K562 (cell line): ENCODE results near the gene GOLT1A. TPM values are rescaled to one million over a fixed set of nuclear protein-coding genes. Genes with fewer than 3 reads are reported as not detected.

ENCODE experiments used
- ATAC-seq: fragments of 200-7000 bp; cut with Tn5 transposase; 3 replicates; pipeline ENCODE4 v1.9.1; 2020; ENCODE audit warnings: moderate library complexity
- BruUV-seq: library from RNA; stranded (reverse); fragments of 400-500 nt; replicated peaks from 2 replicates; lab custom pipeline; 2021; lab: Mats Ljungman, UMichigan
- CTCF ChIA-PET: fragments of 300-600 bp; formaldehyde crosslinking; extraction: SDS; loops from one replicate; lab custom pipeline; 2021; ENCODE audit warnings: low intra/inter-chr PET ratio; lab: Yijun Ruan, JAX
- POLR2A ChIA-PET: fragments of 300-600, 350-650 bp; sonication (Branson Sonifier 250); formaldehyde crosslinking; extraction: SDS; loops from one replicate; lab custom pipeline; 2021; ENCODE audit warnings: antibody characterized with exemption, inconsistent platforms; lab: Yijun Ruan, JAX
- DNase-seq, 4 experiments: peaks; one replicate each; pipeline versions ENCODE4 v3.0.0 to v3.0.0-alpha.2; 2011 to 2018; ENCODE audit warnings: low spot score in 3 of 4, mixed read lengths in 3 of 4; ENCODE audit errors: extremely low read depth in 1 of 4
- FAIRE-seq: peaks from 2 replicates; lab custom pipeline; 2011; peaks lifted over from hg19 to GRCh38; lab: Jason Lieb, UNC
- H2AFZ ChIP-seq: 2 replicates; pipeline ENCODE4 v1.6.0; 2011; ENCODE audit warnings: low read depth, low read length, control low read depth, inconsistent platforms
- H3K27ac ChIP-seq: fragments of 200-600 bp; 3 replicates; pipeline ENCODE4 v1.8.0; 2011; ENCODE audit warnings: low read depth, mild to moderate bottlenecking, control low read depth, inconsistent platforms, low read length, moderate library complexity, mixed read lengths; ENCODE audit errors: extremely low read depth
- H3K27me3 ChIP-seq, 2 experiments: fragments of 300-600 bp in 1 of 2; 2 replicates in 1 of 2; 3 replicates in 1 of 2; pipeline versions ENCODE4 v1.6.0 to v1.8.0; 2011; ENCODE audit warnings: inconsistent platforms in 2 of 2, low read length in 2 of 2, mild to moderate bottlenecking in 1 of 2, mixed read lengths in 1 of 2, moderate library complexity in 1 of 2; ENCODE audit not compliant: control insufficient read depth in 2 of 2, insufficient read depth in 2 of 2
- H3K36me3 ChIP-seq: fragments of 300-600 bp; 3 replicates; pipeline ENCODE4 v1.8.0; 2011; ENCODE audit warnings: mild to moderate bottlenecking, low read length, inconsistent platforms; ENCODE audit not compliant: control insufficient read depth, insufficient read depth
- H3K4me1 ChIP-seq, 2 experiments: fragments of 200-600 bp in 1 of 2; replicated peaks in 1 of 2; 2 replicates in 1 of 2; 3 replicates in 1 of 2; pipeline versions ENCODE4 v1.5.1 to v1.8.0; 2011; ENCODE audit warnings: inconsistent platforms in 2 of 2, low read length in 2 of 2, mild to moderate bottlenecking in 1 of 2, mixed read lengths in 1 of 2, moderate library complexity in 1 of 2; ENCODE audit not compliant: control insufficient read depth in 2 of 2, insufficient read depth in 2 of 2
- H3K4me2 ChIP-seq: 2 replicates; pipeline ENCODE4 v1.6.1; 2011; ENCODE audit warnings: low read length, control low read depth, inconsistent platforms, mixed read lengths; ENCODE audit not compliant: insufficient read depth
- H3K4me3 ChIP-seq: fragments of 200-600 bp; sonication (generic), shearing (Covaris generic); 2 replicates; pipeline ENCODE4 v1.5.1; 2016; ENCODE audit warnings: control low read depth, inconsistent platforms
- H3K79me2 ChIP-seq: fragments of 200-600 bp; 3 replicates; pipeline ENCODE4 v1.8.0; 2011; ENCODE audit warnings: low read length, inconsistent platforms; ENCODE audit not compliant: control insufficient read depth, insufficient read depth
- H3K9ac ChIP-seq, 2 experiments: 2 replicates each; pipeline versions ENCODE4 v1.6.0 to v1.6.1; 2011; ENCODE audit warnings: low read depth in 2 of 2, low read length in 2 of 2, control low read depth in 1 of 2, inconsistent platforms in 1 of 2, mild to moderate bottlenecking in 1 of 2, mixed read lengths in 1 of 2; ENCODE audit not compliant: insufficient read depth in 1 of 2
- H3K9me1 ChIP-seq: one replicate; pipeline ENCODE4 v1.6.0; 2011; ENCODE audit warnings: inconsistent platforms, mild to moderate bottlenecking, low read length, moderate library complexity; ENCODE audit not compliant: control insufficient read depth, insufficient read depth
- H3K9me3 ChIP-seq: replicated peaks from 2 replicates; pipeline ENCODE4 v1.5.1; 2011; ENCODE audit warnings: low read depth, low read length, inconsistent platforms; ENCODE audit not compliant: control insufficient read depth, insufficient read depth
- H4K20me1 ChIP-seq: replicated peaks from 2 replicates; pipeline ENCODE4 v1.6.1; 2011; ENCODE audit warnings: low read length, inconsistent platforms, mixed read lengths; ENCODE audit not compliant: control insufficient read depth, insufficient read depth
- ATF1 ChIP-seq, 2 experiments: fragments of 450-650 bp in 1 of 2; IDR thresholded peaks; 2 replicates each; pipeline ENCODE4 v1.6.1; 2016; ENCODE audit warnings: missing compliant biosample characterization in 1 of 2, missing genetic modification characterization in 1 of 2
- FOXJ3 ChIP-seq: sonication (generic); formaldehyde crosslinking; IDR thresholded peaks from 2 replicates; pipeline ENCODE4 v1.4.0; 2020; ENCODE audit warnings: mild to moderate bottlenecking, missing genetic modification reagents
- FOXK2 ChIP-seq, 2 experiments: fragments of 450-650 bp; IDR thresholded peaks in 1 of 2; conservative IDR thresholded peaks in 1 of 2; 2 replicates each; pipeline ENCODE4 v1.6.1; 2016; ENCODE audit warnings: low read depth in 2 of 2, mild to moderate bottlenecking in 1 of 2
- FOXP4 ChIP-seq: sonication (generic); formaldehyde crosslinking; IDR thresholded peaks from 2 replicates; pipeline ENCODE4 v1.8.0; 2022; ENCODE audit warnings: mild to moderate bottlenecking, missing genetic modification reagents, borderline replicate concordance
- HSF4 ChIP-seq: fragments of 250-450 bp; sonication (Bioruptor Pico); IDR thresholded peaks from 2 replicates; pipeline ENCODE4 v2.1.2; 2022; ENCODE audit warnings: mild to moderate bottlenecking, moderate library complexity, borderline replicate concordance
- MBD2 ChIP-seq: sonication (generic); IDR thresholded peaks from 2 replicates; pipeline ENCODE4 v1.6.1; 2016; ENCODE audit warnings: low read depth, borderline replicate concordance
- MYNN ChIP-seq, 2 experiments: sonication (generic); formaldehyde crosslinking in 1 of 2; IDR thresholded peaks; 2 replicates each; pipeline versions ENCODE4 v1.5.0 to v1.6.1; 2016 to 2020; ENCODE audit warnings: antibody characterized with exemption in 1 of 2, missing genetic modification reagents in 1 of 2
- SAFB2 ChIP-seq: fragments of 200-400 bp; formaldehyde crosslinking; IDR thresholded peaks from 2 replicates; pipeline ENCODE4 v1.6.1; 2018; ENCODE audit warnings: borderline replicate concordance, low read length, low read depth, moderate library complexity; ENCODE audit not compliant: severe bottlenecking
- SNIP1 ChIP-seq: fragments of 450-650 bp; IDR thresholded peaks from 2 replicates; pipeline ENCODE4 v1.7.1; 2017; ENCODE audit warnings: low read depth, mild to moderate bottlenecking
- SPI1 ChIP-seq: IDR thresholded peaks from 2 replicates; pipeline ENCODE4 v1.6.1; 2011; ENCODE audit warnings: low read depth, low read length, control low read depth, borderline replicate concordance
- TAF15 ChIP-seq: fragments of 200-400 bp; formaldehyde crosslinking; IDR thresholded peaks from 2 replicates; pipeline ENCODE4 v1.6.1; 2017; ENCODE audit warnings: mild to moderate bottlenecking, low read depth, low read length, moderate library complexity
- TEAD4 ChIP-seq, 2 experiments: sonication (generic) in 1 of 2; formaldehyde crosslinking in 1 of 2; IDR thresholded peaks; 2 replicates each; pipeline versions ENCODE4 v1.6.1 to v1.8.0; 2012 to 2022; ENCODE audit warnings: borderline replicate concordance in 1 of 2, inconsistent platforms in 1 of 2, low read length in 1 of 2, mild to moderate bottlenecking in 1 of 2, missing genetic modification reagents in 1 of 2
- U2AF1 ChIP-seq: fragments of 200-400 bp; formaldehyde crosslinking; optimal IDR thresholded peaks from 2 replicates; pipeline ENCODE3; 2017; ENCODE audit warnings: mild to moderate bottlenecking, low read depth, low read length, moderate library complexity
- ZNF224 ChIP-seq: sonication (generic); formaldehyde crosslinking; IDR thresholded peaks from 2 replicates; pipeline ENCODE4 v1.8.0; 2022; ENCODE audit warnings: mild to moderate bottlenecking, missing genetic modification reagents
- ZNF324 ChIP-seq: fragments of 250-450 bp; sonication (Bioruptor Pico); IDR thresholded peaks from 2 replicates; pipeline ENCODE4 v1.4.0; 2020; ENCODE audit warnings: mild to moderate bottlenecking
- ZNF507 ChIP-seq: conservative IDR thresholded peaks from 2 replicates; pipeline ENCODE4 v1.6.1; 2017; ENCODE audit warnings: missing genetic modification characterization, missing compliant biosample characterization
- WGBS: fragments of 100-300 bp; shearing (Covaris generic); methylation state at CpG from one replicate; pipeline ENCODE4 v1.1.6; 2016; ENCODE audit warnings: low coverage, mixed read lengths; ENCODE audit not compliant: insufficient coverage; ENCODE audit errors: missing lambda C conversion rate; 5-methylcytosine and 5-hydroxymethylcytosine counted together
- in situ Hi-C: fragments of 300-500 bp; cut with MboI; formaldehyde crosslinking; loops from 4 replicates; pipeline ENCODE4 v1.15.0; 2018; ENCODE audit warnings: inconsistent platforms, mixed read lengths
- intact Hi-C: fragments of 100-400 bp; cut with micrococcal nuclease; formaldehyde crosslinking; loops from 2 replicates; pipeline ENCODE4 v1.14.2; 2022
- polyA plus RNA-seq, 8 experiments: library from polyadenylated mRNA; depleted of rRNA in 4 of 8; stranded (reverse) in 5 of 8; unstranded in 3 of 8; fragments of >200 nt; fragmentation: Nextera tagmentation in 2 of 8; fragmentation: Illumina TruSeq in 1 of 8; extraction: Ambion mirVana in 2 of 8; extraction: Trizol in 1 of 8; gene quantifications; 2 replicates each; pipeline versions ENCODE4 v1.2.1 to v1.2.3, GENCODE V29; 2011 to 2014; ENCODE audit warnings: inconsistent platforms in 1 of 8, missing spikeins in 1 of 8
- total RNA-seq, 7 experiments: library from RNA; depleted of rRNA in 6 of 7; stranded (reverse); fragments of >200 nt in 6 of 7; fragmentation: Illumina TruSeq in 2 of 7; extraction: Trizol in 2 of 7; gene quantifications; 2 replicates each; pipeline versions ENCODE4 v1.2.1 to v1.2.3, GENCODE V29; 2011 to 2021; ENCODE audit warnings: low replicate concordance in 1 of 7

GOLT1A gene
- total and polyA plus RNA-seq, 9 of the 15 experiments (the other 6 are each of a cell fraction or from before 2014, with no cell fraction given), result not detected

GRCh38 chr1:204197068-204197467 lies 16.7 kb downstream of the GOLT1A start (continued):
- TF ChIP-seq TEAD4 (IDR thresholded peaks at IDR 0.05; ENCODE audit: low read length) (no peak), TEAD4 (CRISPR knock-in tag; IDR thresholded peaks at IDR 0.05; ENCODE audit: borderline replicate concordance) (no peak), FOXJ3 (no peak), ZNF224 (CRISPR knock-in tag) (no peak), U2AF1 (no peak), MYNN (IDR thresholded peaks at IDR 0.05) (no peak), MYNN (CRISPR knock-in tag; IDR thresholded peaks at IDR 0.05) (no peak)

DNA sequence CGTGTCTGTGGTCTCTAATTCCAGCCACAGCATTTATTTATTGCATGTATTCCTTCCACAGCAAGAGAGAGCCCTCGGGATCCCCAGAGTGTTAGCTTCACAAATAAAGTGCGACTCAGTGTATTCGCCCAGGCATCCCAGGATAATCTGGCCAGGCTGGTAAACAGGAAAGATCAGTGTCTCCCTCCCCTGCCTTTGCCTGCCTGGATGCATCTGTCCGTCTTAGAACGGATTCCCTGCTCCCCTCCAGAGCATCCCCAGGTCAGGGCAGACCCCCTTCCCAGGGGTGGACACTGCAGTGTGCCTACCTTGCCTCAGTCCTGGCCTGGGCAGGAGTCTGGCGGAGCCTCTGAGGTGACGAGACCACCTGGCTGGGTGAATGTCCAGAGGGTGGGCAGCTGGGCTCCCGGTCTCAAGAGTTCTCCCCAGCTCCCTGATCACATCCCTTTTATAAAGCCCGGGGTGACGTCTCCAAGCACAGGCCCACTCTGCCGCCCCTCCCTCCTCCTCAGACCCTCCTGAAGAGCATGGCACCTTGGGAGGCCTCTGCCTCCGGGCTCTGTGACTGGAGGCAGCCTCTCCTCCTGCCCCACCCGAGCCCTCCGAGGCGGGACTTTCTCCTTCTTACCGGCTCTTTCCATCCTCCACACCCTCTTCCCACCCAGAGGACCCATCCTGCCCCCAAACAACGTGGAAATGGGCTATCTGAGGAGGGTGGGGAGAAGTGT lies 17.6 kb downstream of the GOLT1A start, which contains the start of gene KISS1:
Gene KISS1 (minus strand): TSS at position 424 of the 728 bp plus-strand sequence. CDS start 3,615 bp downstream, outside the sequence.
- Histone ChIP-seq H3K36me3 (no peaks in the 10 kb centered on the region), H3K4me3 (no peak within 1 kb of the TSS), H3K9ac (no peak within 1 kb of the TSS), H3K4me2 (no peak within 1 kb of the TSS), H3K79me2 (no peaks in the 10 kb centered on the region), H3K9me1 (no peaks in the 10 kb centered on the region), H2AFZ (no peak within 1 kb of the TSS), H4K20me1 (no peaks in the 10 kb centered on the region), H3K27me3 (peaks cover 22 to 74% of the 10 kb centered on the region in 2 experiments; a peak in 4 of 5 replicates), H3K4me1 (no peaks in the 10 kb centered on the region), H3K9me3 (no peaks in the 10 kb centered on the region; the same call in 1 of the 2 replicates), H3K27ac (no peak within 1 kb of the TSS)
- BruUV-seq, result no TSS peak
- TF ChIP-seq ZNF507 (tag), result no peak
- no peak for TF ChIP-seq FOXP4 (CRISPR knock-in tag)
- no peak for TF ChIP-seq SNIP1
- TF ChIP-seq TAF15, result no peak
- no peak for TF ChIP-seq SPI1
- no peak for TF ChIP-seq HSF4 (CRISPR knock-in tag)
- TF ChIP-seq FOXK2 (conservative IDR thresholded peaks at IDR 0.05 in 1 of 2, IDR thresholded peaks at IDR 0.05 in 1 of 2; ENCODE audit: low read depth in 2 of 2), result no peak
- TF ChIP-seq ATF1 (CRISPR knock-in tag; IDR thresholded peaks at IDR 0.05), result no peak
- TF ChIP-seq ATF1 (tag; IDR thresholded peaks at IDR 0.05), result no peak
- no peak for TF ChIP-seq MBD2
- TF ChIP-seq ZNF324, result no peak
- TF ChIP-seq SAFB2, result no peak
- FAIRE-seq (no peak), DNase-seq (no peak), ATAC-seq (no peak; the same call in 2 of the 3 replicates)
- intact Hi-C loops (no loop called here), in situ Hi-C loops (no loop called here)
- under 1% methylated on average over 18 of the region's 18 CpGs for WGBS
- POLR2A ChIA-PET, result no interaction called here
- CTCF ChIA-PET, result no interaction called here
